GM12878 (cell line): Measurements from ENCODE around the gene PAIP1. TPM values are rescaled to one million over a fixed set of nuclear protein-coding genes. Genes with fewer than 3 reads are reported as not detected.

Experiments
- BACH1 ChIP-seq: fragments of 450-650 bp; IDR thresholded peaks from 2 replicates; pipeline ENCODE4 v1.6.1; 2017; ENCODE audit warnings: mild to moderate bottlenecking, borderline replicate concordance
- E2F4 ChIP-seq: IDR thresholded peaks from 2 replicates; pipeline ENCODE4 v1.6.1; 2012; ENCODE audit warnings: low read depth, low read length, improper control_type of control experiment
- E2F8 ChIP-seq: fragments of 450-650 bp; IDR thresholded peaks from 2 replicates; pipeline ENCODE4 v1.6.1; 2018; ENCODE audit warnings: mild to moderate bottlenecking, low read depth, moderate library complexity; ENCODE audit not compliant: partially characterized antibody
- EZH2 ChIP-seq: IDR thresholded peaks from 2 replicates; pipeline ENCODE4 v1.6.1; 2012; ENCODE audit warnings: low read depth, mild to moderate bottlenecking, control low read depth, inconsistent platforms, low read length, borderline replicate concordance; ENCODE audit not compliant: control insufficient read depth
- FOS ChIP-seq: IDR thresholded peaks from 3 replicates; pipeline ENCODE4 v1.6.1; 2011; ENCODE audit warnings: borderline replicate concordance; ENCODE audit not compliant: insufficient read length; ENCODE audit errors: extremely low read depth
- IRF4 ChIP-seq: IDR thresholded peaks from 2 replicates; pipeline ENCODE4 v1.6.1; 2011; ENCODE audit warnings: low read depth, low read length
- MTA2 ChIP-seq: fragments of 450-650 bp; IDR thresholded peaks from 2 replicates; pipeline ENCODE4 v1.6.1; 2016; ENCODE audit warnings: low read depth, mild to moderate bottlenecking, moderate library complexity
- PKNOX1 ChIP-seq: fragments of 450-650 bp; IDR thresholded peaks from 2 replicates; pipeline ENCODE4 v1.6.1; 2016; ENCODE audit warnings: mild to moderate bottlenecking
- REST ChIP-seq: IDR thresholded peaks from 2 replicates; pipeline ENCODE4 v1.6.1; 2012; ENCODE audit warnings: mild to moderate bottlenecking, low read depth, low read length
- TARDBP ChIP-seq: IDR thresholded peaks from 2 replicates; pipeline ENCODE4 v1.6.1; 2016; ENCODE audit warnings: borderline replicate concordance
- TCF12 ChIP-seq: IDR thresholded peaks from 2 replicates; pipeline ENCODE4 v1.6.1; 2011; ENCODE audit warnings: low read depth, mild to moderate bottlenecking, low read length
- ZBTB40 ChIP-seq: fragments of 450-650 bp; IDR thresholded peaks from 2 replicates; pipeline ENCODE4 v1.6.1; 2016; ENCODE audit warnings: mild to moderate bottlenecking, moderate library complexity, borderline replicate concordance
- ZNF384 ChIP-seq: IDR thresholded peaks from 2 replicates; pipeline ENCODE4 v1.6.1; 2012; ENCODE audit warnings: low read depth, mild to moderate bottlenecking, low read length, improper control_type of control experiment, borderline replicate concordance
- polyA plus RNA-seq, 11 experiments: library from polyadenylated mRNA; depleted of rRNA in 4 of 11; unstranded in 6 of 11; stranded (reverse) in 5 of 11; fragments of >200 nt; fragmentation: Nextera tagmentation in 4 of 11; fragmentation: Illumina TruSeq in 1 of 11; extraction: Ambion mirVana in 4 of 11; extraction: Trizol in 1 of 11; gene quantifications; 1 replicate in 1 of 11; 2 replicates in 10 of 11; pipeline versions ENCODE4 v1.2.1 to v1.2.3, GENCODE V29; 2011 to 2016; ENCODE audit warnings: inconsistent platforms in 2 of 11, missing spikeins in 2 of 11, low read depth in 1 of 11
- total RNA-seq, 4 experiments: library from RNA; depleted of rRNA in 3 of 4; stranded (reverse); fragments of >200 nt in 3 of 4; fragmentation: Illumina TruSeq in 1 of 4; extraction: Trizol in 1 of 4; gene quantifications; 2 replicates each; pipeline versions ENCODE4 v1.2.1 to v1.2.3, GENCODE V29; 2013 to 2021

PAIP1 gene
- total and polyA plus RNA-seq, 10 of the 15 experiments (the other 5 are each of a cell fraction or from before 2014, with no cell fraction given) = 37.4 to 90.9 (median 57.0) TPM

- TF ChIP-seq E2F8 (no peak), ZNF384 (no peak), TCF12 (no peak; the same call in 1 of the 2 replicates), REST (no peak), TARDBP (no peak), MTA2 (0 out of 2 replicates have a peak, but pooled peaks have one; percentile 50), EZH2 (no peak), IRF4 (no peak), BACH1 (peak; percentile 86), FOS (no peak), ZBTB40 (no peak), PKNOX1 (no peak), E2F4 (no peak)
Observed at GRCh38 chr5:43483298-43484105, 73.4 kb downstream of the PAIP1 start, which contains the start of gene TMEM267 (continued).
